H9 (cell line): ENCODE results near the gene ZFYVE28. TPM values are rescaled to one million over a fixed set of nuclear protein-coding genes. Genes with fewer than 3 reads are reported as not detected.
A peak's percentile ranks its signal among the peaks of the same experiment; 100 is the strongest.

Source experiments
- DNase-seq: peaks from one replicate; pipeline ENCODE4 v3.0.0-alpha.2; 2017
- H2AFZ ChIP-seq: one replicate; pipeline ENCODE4 v1.6.1; 2013; ENCODE audit warnings: mild to moderate bottlenecking, low read length, control low read depth, moderate library complexity
- H2AK5ac ChIP-seq: 2 replicates; pipeline ENCODE4 v1.6.1; 2013; ENCODE audit warnings: low read length, control low read depth, mixed read lengths; ENCODE audit not compliant: insufficient read length
- H2BK120ac ChIP-seq: one replicate; pipeline ENCODE4 v1.6.1; 2013; ENCODE audit warnings: low read depth, mild to moderate bottlenecking, low read length, control low read depth, inconsistent platforms; ENCODE audit not compliant: poor library complexity, severe bottlenecking
- H2BK12ac ChIP-seq: 2 replicates; pipeline ENCODE4 v1.6.1; 2013; ENCODE audit warnings: low read length, control low read depth, mixed read lengths, low read depth; ENCODE audit not compliant: insufficient read length
- H2BK15ac ChIP-seq: 2 replicates; pipeline ENCODE4 v1.6.1; 2013; ENCODE audit warnings: low read depth, low read length, control low read depth
- H2BK20ac ChIP-seq: one replicate; pipeline ENCODE4 v1.6.1; 2013; ENCODE audit warnings: low read depth, mild to moderate bottlenecking, low read length, control low read depth, inconsistent platforms; ENCODE audit not compliant: poor library complexity, severe bottlenecking
- H2BK5ac ChIP-seq: 2 replicates; pipeline ENCODE4 v1.6.1; 2013; ENCODE audit warnings: low read length, control low read depth, mixed read lengths; ENCODE audit not compliant: insufficient read length
- H3K14ac ChIP-seq: 2 replicates; pipeline ENCODE4 v1.6.1; 2013; ENCODE audit warnings: low read length, control low read depth; ENCODE audit not compliant: insufficient read depth
- H3K18ac ChIP-seq: 2 replicates; pipeline ENCODE4 v1.6.1; 2013; ENCODE audit warnings: low read depth, mild to moderate bottlenecking, mixed read lengths, low read length, control low read depth; ENCODE audit not compliant: insufficient read length
- H3K23ac ChIP-seq: 2 replicates; pipeline ENCODE4 v1.6.1; 2013; ENCODE audit warnings: low read length, control low read depth, mixed read lengths, low read depth; ENCODE audit not compliant: insufficient read length
- H3K23me2 ChIP-seq: 2 replicates; pipeline ENCODE4 v1.6.1; 2013; ENCODE audit warnings: low read depth, mild to moderate bottlenecking, mixed read lengths, low read length, control low read depth; ENCODE audit not compliant: insufficient read length, poor library complexity, severe bottlenecking
- H3K27ac ChIP-seq: 2 replicates; pipeline ENCODE4 v1.5.1; 2013; ENCODE audit warnings: low read length, control low read depth, mixed read lengths, low read depth; ENCODE audit not compliant: insufficient read length
- H3K27me3 ChIP-seq: 2 replicates; pipeline ENCODE4 v1.6.1; 2013; ENCODE audit warnings: low read length, control low read depth, inconsistent platforms; ENCODE audit not compliant: insufficient read depth
- H3K4ac ChIP-seq: 2 replicates; pipeline ENCODE4 v1.6.1; 2013; ENCODE audit warnings: low read depth, mild to moderate bottlenecking, control low read depth, inconsistent platforms, low read length, moderate library complexity
- H3K4me1 ChIP-seq: 2 replicates; pipeline ENCODE4 v1.6.1; 2013; ENCODE audit warnings: low read length, control low read depth, inconsistent platforms; ENCODE audit not compliant: insufficient read depth
- H3K4me2 ChIP-seq: 2 replicates; pipeline ENCODE4 v1.6.1; 2013; ENCODE audit warnings: low read length, control low read depth, mixed read lengths; ENCODE audit not compliant: insufficient read length, insufficient read depth
- H3K56ac ChIP-seq: 2 replicates; pipeline ENCODE4 v1.6.1; 2013; ENCODE audit warnings: low read depth, mild to moderate bottlenecking, mixed read lengths, low read length, control low read depth; ENCODE audit not compliant: insufficient read length
- H3K79me1 ChIP-seq: 2 replicates; pipeline ENCODE4 v1.6.1; 2013; ENCODE audit warnings: low read depth, mild to moderate bottlenecking, moderate library complexity, low read length, control low read depth, inconsistent platforms; ENCODE audit not compliant: insufficient read depth, poor library complexity, severe bottlenecking
- H3K79me2 ChIP-seq: 2 replicates; pipeline ENCODE4 v1.6.1; 2013; ENCODE audit warnings: low read length, control low read depth, inconsistent platforms; ENCODE audit not compliant: insufficient read depth
- H3K9ac ChIP-seq: 2 replicates; pipeline ENCODE4 v1.6.1; 2013; ENCODE audit warnings: low read length, control low read depth, mixed read lengths; ENCODE audit not compliant: insufficient read length; ENCODE audit errors: extremely low read depth
- H3K9me3 ChIP-seq: one replicate; pipeline ENCODE4 v1.6.1; 2013; ENCODE audit warnings: low read depth, low read length, inconsistent platforms; ENCODE audit not compliant: control insufficient read depth
- H3T11ph ChIP-seq: one replicate; pipeline ENCODE4 v1.6.1; 2013; ENCODE audit warnings: mild to moderate bottlenecking, low read length, control low read depth, inconsistent platforms
- H4K20me1 ChIP-seq: one replicate; pipeline ENCODE4 v1.6.1; 2013; ENCODE audit not compliant: control insufficient read depth, insufficient read length, insufficient read depth
- H4K5ac ChIP-seq: 2 replicates; pipeline ENCODE4 v1.6.1; 2013; ENCODE audit warnings: low read depth, mild to moderate bottlenecking, mixed read lengths, low read length, control low read depth; ENCODE audit not compliant: insufficient read length
- H4K8ac ChIP-seq: replicated peaks from 2 replicates; pipeline ENCODE4 v1.6.1; 2013; ENCODE audit warnings: low read length, control low read depth, mixed read lengths, low read depth; ENCODE audit not compliant: insufficient read length
- H4K91ac ChIP-seq: 2 replicates; pipeline ENCODE4 v1.6.1; 2013; ENCODE audit warnings: low read depth, mild to moderate bottlenecking, moderate library complexity, mixed read lengths, low read length, control low read depth; ENCODE audit not compliant: insufficient read length
- H3K27ac Mint-ChIP-seq, 3 experiments: 2 replicates in 2 of 3; 3 replicates in 1 of 3; pipeline ENCODE4 v1.8.0; 2020 to 2021; ENCODE audit warnings: mixed read lengths in 3 of 3, mild to moderate bottlenecking in 1 of 3, moderate library complexity in 1 of 3
- H3K27me3 Mint-ChIP-seq: 2 replicates; pipeline ENCODE4 v1.8.0; 2021; ENCODE audit warnings: low read depth, mild to moderate bottlenecking, moderate library complexity, mixed read lengths
- H3K36me3 Mint-ChIP-seq, 3 experiments: 2 replicates in 2 of 3; 3 replicates in 1 of 3; pipeline ENCODE4 v1.8.0; 2020 to 2021; ENCODE audit warnings: low read depth in 3 of 3, mixed read lengths in 3 of 3; ENCODE audit not compliant: insufficient read depth in 1 of 3
- H3K4me1 Mint-ChIP-seq, 2 experiments: 2 replicates each; pipeline ENCODE4 v1.8.0; 2020; ENCODE audit warnings: mixed read lengths in 2 of 2
- H3K4me3 Mint-ChIP-seq, 2 experiments: 2 replicates in 1 of 2; 3 replicates in 1 of 2; pipeline ENCODE4 v1.8.0; 2020 to 2021; ENCODE audit warnings: mild to moderate bottlenecking in 2 of 2, mixed read lengths in 2 of 2, moderate library complexity in 1 of 2
- H3K9me3 Mint-ChIP-seq, 2 experiments: 2 replicates in 1 of 2; 3 replicates in 1 of 2; pipeline ENCODE4 v1.8.0; 2020; ENCODE audit warnings: mild to moderate bottlenecking in 2 of 2, mixed read lengths in 2 of 2, moderate library complexity in 1 of 2
- CTCF ChIP-seq: fragments of 200-600 bp; sonication (generic); conservative IDR thresholded peaks from 3 replicates; pipeline ENCODE4 v1.8.0; 2021; ENCODE audit warnings: antibody characterized with exemption, mild to moderate bottlenecking
- WGBS: extraction: QIAGEN DNeasy Blood & Tissue Kit; methylation state at CpG from one replicate; pipeline ENCODE4 v1.1.7; 2013; ENCODE audit warnings: missing lambda C conversion rate, low lambda C conversion rate, mixed read lengths; ENCODE audit not compliant: insufficient read length; ENCODE audit errors: extremely low coverage; 5-methylcytosine and 5-hydroxymethylcytosine counted together
- total RNA-seq: library from RNA; stranded (reverse); gene quantifications from 2 replicates; pipeline ENCODE4 v1.2.1, GENCODE V29; 2021

ZFYVE28 gene
- total RNA-seq, 1 experiment from 2014 or later: 0.98 TPM

GRCh38 chr4:2339458-2340271 is 78.8 kb downstream of the ZFYVE28 start:
- Histone ChIP-seq H3K14ac (no peak overlapping the region), H2BK5ac (no peak overlapping the region), H3K23ac (no peak overlapping the region), H4K5ac (no peak overlapping the region), H2BK15ac (no peak overlapping the region), H3K4me1 (no peaks in the 10 kb centered on the region), H3K4me2 (no peak overlapping the region), H3K27me3 (no peaks in the 10 kb centered on the region), H3K79me1 (no peaks in the 10 kb centered on the region), H4K20me1 (no peaks in the 10 kb centered on the region), H2AFZ (no peak overlapping the region), H4K8ac (no peak overlapping the region), H3K23me2 (no peaks in the 10 kb centered on the region), H3K27ac (no peak overlapping the region), H2BK12ac (no peak overlapping the region), H3T11ph (no peak overlapping the region), H3K9me3 (no peaks in the 10 kb centered on the region), H3K4ac (no peak overlapping the region), H4K91ac (no peak overlapping the region), H3K79me2 (no peaks in the 10 kb centered on the region), H2BK120ac (no peak overlapping the region), H2BK20ac (no peak overlapping the region), H2AK5ac (no peak overlapping the region), H3K18ac (no peak overlapping the region), H3K56ac (no peak overlapping the region), H3K9ac (no peak overlapping the region)
- TF ChIP-seq CTCF: no peak
- no CpG with 5 or more reads among the region's 39 CpGs for WGBS
- Mint-ChIP-seq H3K4me3 (peak overlapping the region in 1 of 2 experiments; percentile 20; a peak in 2 of 5 replicates), H3K27me3 (peaks cover 1% of the 10 kb centered on the region; the same call in 1 of the 2 replicates), H3K27ac (peak overlapping the region in 1 of 3 experiments; percentile 44; a peak in 3 of 7 replicates), H3K9me3 (no peaks in the 10 kb centered on the region; a peak in 1 of 5 replicates), H3K36me3 (no peaks in the 10 kb centered on the region; a peak in 3 of 7 replicates), H3K4me1 (peaks cover 6 to 9% of the 10 kb centered on the region in 2 experiments)
- DNase-seq: peak; percentile 54
